Measurements from ENCODE around the gene PTPRD. TPM values are rescaled to one million over a fixed set of nuclear protein-coding genes. Genes with fewer than 3 reads are reported as not detected.

The PTPRD gene
- total RNA-seq, 2 donors from 2014 or later: 60.1 to 75.7 TPM

DNA sequence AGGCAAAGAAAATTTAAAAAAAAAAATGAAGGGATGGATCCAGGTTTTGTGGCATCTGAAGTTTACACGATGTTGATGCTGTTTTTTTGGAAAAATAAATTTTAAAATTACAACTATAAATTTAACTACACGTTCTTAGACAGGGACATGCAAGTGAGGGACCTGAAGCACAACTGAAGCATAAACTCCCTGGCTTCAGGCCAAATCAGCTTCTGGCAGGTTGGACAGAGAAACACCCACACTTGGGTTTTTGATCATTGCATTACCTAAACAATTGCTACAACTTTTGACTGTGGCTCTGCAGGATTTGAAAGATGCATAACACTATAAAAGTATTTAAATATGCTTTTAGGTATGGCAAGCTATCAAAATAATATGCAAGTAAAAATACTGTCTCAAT lies 1494.9 kb downstream of the PTPRD start:
- Histone ChIP-seq H3K9ac (ENCODE audit: low read depth in 2 of 2, low read length in 2 of 2) (no peak overlapping the region), H3K4me3 (no peak overlapping the region), H3K27ac (no peak overlapping the region), H3K36me3 (no peaks in the 10 kb centered on the region), H3K9me3 (no peaks in the 10 kb centered on the region), H3K4me1 (no peaks in the 10 kb centered on the region), H3K27me3 (no peaks in the 10 kb centered on the region)
- DNase-seq: no peak
- intact Hi-C loops (cut with DNase I): no loop called here
- TF ChIP-seq CTCF (IDR thresholded peaks at IDR 0.05): no peak

DNA sequence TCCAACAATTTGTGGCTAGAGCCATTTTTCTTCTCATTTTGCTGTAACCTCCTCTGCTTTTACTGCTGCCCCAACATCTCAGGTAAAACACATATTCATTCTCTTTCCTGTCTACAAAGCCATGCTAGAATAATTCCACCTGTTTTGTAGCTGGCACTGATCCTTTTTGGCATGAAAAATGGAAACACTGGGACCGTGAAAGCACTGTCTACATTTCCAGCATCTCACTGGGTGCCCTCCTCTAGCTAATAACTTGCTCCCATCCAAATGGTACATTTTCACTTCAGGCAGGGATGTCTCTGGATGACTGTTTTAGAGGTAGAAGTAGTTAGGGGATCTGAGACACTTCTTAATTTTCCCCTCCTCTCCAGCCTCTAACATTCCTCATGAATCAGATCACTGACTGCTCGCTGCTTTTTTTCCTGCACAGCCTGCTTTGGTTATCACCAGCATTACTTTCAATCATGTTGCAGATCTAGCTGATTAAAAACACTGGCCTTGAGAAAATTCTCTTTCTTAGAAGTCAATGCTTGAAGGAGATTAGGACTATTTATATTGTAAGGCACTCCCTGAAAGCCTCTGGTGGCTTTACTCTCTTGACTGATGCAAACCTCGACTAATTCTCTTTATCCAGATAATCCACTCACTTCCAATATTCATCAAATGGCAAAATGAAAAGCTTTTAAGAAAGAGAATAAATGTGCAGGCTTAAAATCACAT lies 1500.6 kb downstream of the PTPRD start:
- no peaks in the 10 kb centered on the region for H3K4me1 ChIP-seq
- H3K27me3 ChIP-seq: no peaks in the 10 kb centered on the region
- no peak for TF ChIP-seq CTCF (IDR thresholded peaks at IDR 0.05)
- intact Hi-C loops (cut with DNase I): no loop called here
- no peak for DNase-seq
- H3K36me3 ChIP-seq: no peaks in the 10 kb centered on the region
- no peak overlapping the region for H3K9ac ChIP-seq (ENCODE audit: low read depth in 2 of 2, low read length in 2 of 2)
- H3K27ac ChIP-seq: no peak overlapping the region
- no peaks in the 10 kb centered on the region for H3K9me3 ChIP-seq
- no peak overlapping the region for H3K4me3 ChIP-seq

GRCh38 chr9:9108641-9109040 lies 1504.2 kb downstream of the PTPRD start:
- intact Hi-C loops (cut with DNase I): no loop called here
- H3K36me3 ChIP-seq: no peaks in the 10 kb centered on the region
- H3K27me3 ChIP-seq: no peaks in the 10 kb centered on the region
- H3K4me3 ChIP-seq: no peak overlapping the region
- H3K27ac ChIP-seq: no peak overlapping the region
- TF ChIP-seq CTCF (IDR thresholded peaks at IDR 0.05): no peak
- H3K4me1 ChIP-seq: no peaks in the 10 kb centered on the region
- DNase-seq: no peak
- H3K9ac ChIP-seq (ENCODE audit: low read depth in 2 of 2, low read length in 2 of 2): no peak overlapping the region
- no peaks in the 10 kb centered on the region for H3K9me3 ChIP-seq

GRCh38 chr9:9102295-9102694 lies 1510.5 kb downstream of the PTPRD start:
- no peak overlapping the region for H3K4me3 ChIP-seq
- no peak overlapping the region for H3K9ac ChIP-seq (ENCODE audit: low read depth in 2 of 2, low read length in 2 of 2)
- H3K4me1 ChIP-seq: no peaks in the 10 kb centered on the region
- DNase-seq: no peak
- no peak for TF ChIP-seq CTCF (IDR thresholded peaks at IDR 0.05)
- no peaks in the 10 kb centered on the region for H3K36me3 ChIP-seq
- no peak overlapping the region for H3K27ac ChIP-seq
- no peaks in the 10 kb centered on the region for H3K27me3 ChIP-seq
- intact Hi-C loops (cut with DNase I): no loop called here
- no peaks in the 10 kb centered on the region for H3K9me3 ChIP-seq

DNA sequence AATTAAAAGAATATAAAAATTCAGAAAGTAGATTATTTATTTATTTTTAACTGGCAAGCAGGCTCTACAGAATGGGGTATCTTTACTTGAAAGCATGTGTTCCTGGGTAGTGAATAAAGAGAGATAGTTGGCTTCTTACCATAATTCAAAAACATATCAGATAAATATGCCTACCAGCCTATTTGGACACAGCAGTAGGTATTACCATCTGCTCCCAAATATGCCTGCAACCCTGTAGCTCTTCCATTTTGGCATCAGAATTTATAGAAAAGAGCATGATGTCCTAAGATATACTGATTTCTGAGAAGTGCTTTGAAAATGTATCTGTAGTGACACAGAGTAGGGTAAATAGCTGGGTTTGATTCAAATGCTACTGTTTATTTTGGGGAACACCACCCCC lies 1512.7 kb downstream of the PTPRD start:
- Histone ChIP-seq H3K27ac (no peak overlapping the region), H3K9ac (ENCODE audit: low read depth in 2 of 2, low read length in 2 of 2) (no peak overlapping the region), H3K4me1 (no peaks in the 10 kb centered on the region), H3K9me3 (no peaks in the 10 kb centered on the region), H3K4me3 (no peak overlapping the region), H3K36me3 (no peaks in the 10 kb centered on the region), H3K27me3 (no peaks in the 10 kb centered on the region)
- no peak for TF ChIP-seq CTCF (IDR thresholded peaks at IDR 0.05)
- intact Hi-C loops (cut with DNase I): no loop called here
- no peak for DNase-seq
